LNCAP (cell line): ENCODE measurements around the gene CD72.

Experiments
- CTCF ChIP-seq: fragments of 450-650 bp; IDR thresholded peaks from 2 replicates; pipeline ENCODE4 v1.5.1; 2017; ENCODE audit warnings: mild to moderate bottlenecking

Gene CD72

GRCh38 chr9:35628389-35628991 is 10.3 kb upstream of the CD72 start:
- no peak for TF ChIP-seq CTCF

GRCh38 chr9:35627575-35627974 is 9.4 kb upstream of the CD72 start:
- TF ChIP-seq CTCF, result no peak

- TF ChIP-seq CTCF, result no peak
These were observed 1.6 kb upstream of the CD72 start for GRCh38 chr9:35619800-35620158.

GRCh38 chr9:35618854-35619799 is 914 bp upstream of the CD72 start:
- no peak for TF ChIP-seq CTCF

GRCh38 chr9:35617548-35617947 is 665 bp downstream of the CD72 start:
- TF ChIP-seq CTCF, result no peak

- no peak for TF ChIP-seq CTCF
These were observed 1.3 kb downstream of the CD72 start for GRCh38 chr9:35616681-35617459.

GRCh38 chr9:35615981-35616680 is 2.1 kb downstream of the CD72 start:
- no peak for TF ChIP-seq CTCF
